ENCODE results near the gene MYRF. TPM values are rescaled to one million over a fixed set of nuclear protein-coding genes. Genes with fewer than 3 reads are reported as not detected.
A peak's percentile ranks its signal among the peaks of the same experiment; 100 is the strongest.

The MYRF gene
- 3.0 TPM for polyA plus RNA-seq (2013, experiment 1 of 2)
- polyA plus RNA-seq (2013, experiment 2 of 2): 2.6 TPM

- H3K4ac ChIP-seq (ENCODE audit: low read depth, low read length): peak within 1 kb of the TSS; percentile 44
- H3K56ac ChIP-seq (ENCODE audit: low read length): peak within 1 kb of the TSS; percentile 87
- H3K4me3 ChIP-seq (ENCODE audit: low read length): peak within 1 kb of the TSS; percentile 52
- peak; percentile 51 for DNase-seq
- H3K9ac ChIP-seq (ENCODE audit: low read length): peak within 1 kb of the TSS; percentile 80
- H3K27ac ChIP-seq (ENCODE audit: low read depth, low read length): no peak within 1 kb of the TSS
- H3K36me3 ChIP-seq (ENCODE audit: control insufficient read depth, insufficient read depth, low read length): no peaks in the 10 kb centered on the region
- peak within 1 kb of the TSS; percentile 20 for H2BK5ac ChIP-seq (ENCODE audit: low read length)
- H3K4me1 ChIP-seq (ENCODE audit: control insufficient read depth, low read depth, low read length): peaks cover 34% of the 10 kb centered on the region
- peak within 1 kb of the TSS; percentile 1 for H2AK5ac ChIP-seq (ENCODE audit: low read length)
- H3K23ac ChIP-seq (ENCODE audit: low read length): no peak within 1 kb of the TSS
- peak within 1 kb of the TSS; percentile 62 for H3K18ac ChIP-seq (ENCODE audit: low read length)
- no peak within 1 kb of the TSS for H2BK120ac ChIP-seq (ENCODE audit: low read depth, low read length)
- H3K79me1 ChIP-seq (ENCODE audit: low read length): peaks cover 2% of the 10 kb centered on the region
- WGBS (ENCODE audit: extremely low coverage, insufficient coverage, low lambda C conversion rate): no CpG with 5 or more reads among the region's 93 CpGs
- H4K5ac ChIP-seq (ENCODE audit: low read length): no peak within 1 kb of the TSS
- H3K4me2 ChIP-seq (ENCODE audit: low read length): peak within 1 kb of the TSS; percentile 74
- no peak within 1 kb of the TSS for H2BK15ac ChIP-seq (replicated peaks; ENCODE audit: low read depth)
- no peak within 1 kb of the TSS for H4K8ac ChIP-seq (ENCODE audit: low read depth, low read length)
- H3K27me3 ChIP-seq (ENCODE audit: insufficient read depth, low read length, poor library complexity): no peaks in the 10 kb centered on the region
- H3K79me2 ChIP-seq (ENCODE audit: control insufficient read depth, insufficient read depth, low read length): no peaks in the 10 kb centered on the region
These were observed at the start of gene MYRF for GRCh38 chr11:61752117-61752924. MYRF (plus strand) TSS chr11:61752636; CDS start chr11:61752745, 109 bp downstream.

DNA sequence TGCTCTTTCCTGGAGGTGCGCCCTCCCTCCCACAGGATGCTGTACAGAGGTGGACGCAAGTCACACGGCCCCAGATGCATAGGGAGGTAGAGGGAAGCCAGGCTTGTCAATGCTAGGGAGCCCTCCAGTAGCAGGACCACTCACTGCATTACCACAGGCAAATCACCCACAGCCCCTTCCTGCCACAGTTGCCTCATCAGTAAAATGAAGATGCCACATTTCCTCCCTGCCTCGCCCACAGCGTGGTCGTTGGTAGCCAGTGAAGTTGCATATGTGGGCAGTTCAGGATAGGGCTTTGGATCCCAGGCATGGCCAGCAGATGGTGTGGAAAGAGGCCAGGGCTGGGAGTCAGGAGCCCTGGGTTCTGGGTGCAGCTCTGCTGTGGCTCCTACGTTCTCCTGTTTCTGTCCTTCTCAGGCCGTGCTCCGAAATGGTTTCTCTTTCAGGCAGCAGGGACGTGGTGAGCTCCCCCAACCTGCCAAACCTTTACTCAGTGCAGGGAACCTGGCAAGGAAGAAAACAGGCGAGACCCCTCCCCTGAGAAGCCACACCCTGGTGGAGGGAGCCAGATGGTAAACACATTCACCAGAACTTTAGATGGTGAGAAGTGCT is 49.6 kb upstream of the MYRF start:
- H3K36me3 ChIP-seq (ENCODE audit: control insufficient read depth, insufficient read depth, low read length): no peaks in the 10 kb centered on the region
- no peak overlapping the region for H2BK120ac ChIP-seq (ENCODE audit: low read depth, low read length)
- H3K4me2 ChIP-seq (ENCODE audit: low read length): no peak overlapping the region
- no peak overlapping the region for H3K27ac ChIP-seq (ENCODE audit: low read depth, low read length)
- H3K9ac ChIP-seq (ENCODE audit: low read length): no peak overlapping the region
- no peak overlapping the region for H3K23ac ChIP-seq (ENCODE audit: low read length)
- H2BK5ac ChIP-seq (ENCODE audit: low read length): no peak overlapping the region
- no peak overlapping the region for H4K5ac ChIP-seq (ENCODE audit: low read length)
- WGBS (ENCODE audit: extremely low coverage, insufficient coverage, low lambda C conversion rate): no CpG with 5 or more reads among the region's 11 CpGs
- no peak for DNase-seq
- H3K79me2 ChIP-seq (ENCODE audit: control insufficient read depth, insufficient read depth, low read length): no peaks in the 10 kb centered on the region
- no peak overlapping the region for H2BK15ac ChIP-seq (replicated peaks; ENCODE audit: low read depth)
- no peak overlapping the region for H2AK5ac ChIP-seq (ENCODE audit: low read length)
- no peaks in the 10 kb centered on the region for H3K27me3 ChIP-seq (ENCODE audit: insufficient read depth, low read length, poor library complexity)
- no peaks in the 10 kb centered on the region for H3K79me1 ChIP-seq (ENCODE audit: low read length)
- H3K4me3 ChIP-seq (ENCODE audit: low read length): no peak overlapping the region
- no peak overlapping the region for H3K18ac ChIP-seq (ENCODE audit: low read length)
- H3K56ac ChIP-seq (ENCODE audit: low read length): no peak overlapping the region
- H3K4me1 ChIP-seq (ENCODE audit: control insufficient read depth, low read depth, low read length): no peaks in the 10 kb centered on the region
- H4K8ac ChIP-seq (ENCODE audit: low read depth, low read length): no peak overlapping the region
- H3K4ac ChIP-seq (ENCODE audit: low read depth, low read length): no peak overlapping the region

DNA sequence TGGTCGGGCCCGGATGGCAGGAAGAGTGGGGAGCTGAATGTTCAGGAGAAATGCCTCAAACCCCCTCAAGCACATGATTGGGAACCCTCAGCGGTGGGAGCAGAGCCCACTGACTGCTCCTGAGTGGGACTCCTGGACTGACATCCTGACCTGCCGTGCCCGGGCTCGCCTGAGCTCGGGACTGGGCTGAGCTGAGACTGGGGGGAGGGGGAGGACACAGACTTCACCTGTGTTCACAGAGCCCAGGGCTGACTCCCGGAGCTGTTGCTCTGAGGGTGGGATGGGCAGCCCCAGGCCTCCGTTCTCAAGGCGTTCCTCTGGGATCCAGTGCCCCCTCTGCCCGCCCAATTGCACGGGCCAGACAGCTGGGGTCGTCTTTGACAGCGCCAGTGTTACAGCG is 47.6 kb upstream of the MYRF start:
- no peaks in the 10 kb centered on the region for H3K79me2 ChIP-seq (ENCODE audit: control insufficient read depth, insufficient read depth, low read length)
- no peaks in the 10 kb centered on the region for H3K4me1 ChIP-seq (ENCODE audit: control insufficient read depth, low read depth, low read length)
- H2BK5ac ChIP-seq (ENCODE audit: low read length): no peak overlapping the region
- no peak overlapping the region for H3K4me2 ChIP-seq (ENCODE audit: low read length)
- H3K4me3 ChIP-seq (ENCODE audit: low read length): no peak overlapping the region
- H3K9ac ChIP-seq (ENCODE audit: low read length): no peak overlapping the region
- WGBS (ENCODE audit: extremely low coverage, insufficient coverage, low lambda C conversion rate): no CpG with 5 or more reads among the region's 15 CpGs
- no peak overlapping the region for H3K27ac ChIP-seq (ENCODE audit: low read depth, low read length)
- H3K79me1 ChIP-seq (ENCODE audit: low read length): no peaks in the 10 kb centered on the region
- no peak overlapping the region for H2AK5ac ChIP-seq (ENCODE audit: low read length)
- H2BK120ac ChIP-seq (ENCODE audit: low read depth, low read length): no peak overlapping the region
- no peak overlapping the region for H2BK15ac ChIP-seq (replicated peaks; ENCODE audit: low read depth)
- no peak overlapping the region for H4K8ac ChIP-seq (ENCODE audit: low read depth, low read length)
- H4K5ac ChIP-seq (ENCODE audit: low read length): no peak overlapping the region
- H3K18ac ChIP-seq (ENCODE audit: low read length): no peak overlapping the region
- no peak overlapping the region for H3K56ac ChIP-seq (ENCODE audit: low read length)
- H3K23ac ChIP-seq (ENCODE audit: low read length): no peak overlapping the region
- DNase-seq: no peak
- no peaks in the 10 kb centered on the region for H3K27me3 ChIP-seq (ENCODE audit: insufficient read depth, low read length, poor library complexity)
- no peak overlapping the region for H3K4ac ChIP-seq (ENCODE audit: low read depth, low read length)
- no peaks in the 10 kb centered on the region for H3K36me3 ChIP-seq (ENCODE audit: control insufficient read depth, insufficient read depth, low read length)

DNA sequence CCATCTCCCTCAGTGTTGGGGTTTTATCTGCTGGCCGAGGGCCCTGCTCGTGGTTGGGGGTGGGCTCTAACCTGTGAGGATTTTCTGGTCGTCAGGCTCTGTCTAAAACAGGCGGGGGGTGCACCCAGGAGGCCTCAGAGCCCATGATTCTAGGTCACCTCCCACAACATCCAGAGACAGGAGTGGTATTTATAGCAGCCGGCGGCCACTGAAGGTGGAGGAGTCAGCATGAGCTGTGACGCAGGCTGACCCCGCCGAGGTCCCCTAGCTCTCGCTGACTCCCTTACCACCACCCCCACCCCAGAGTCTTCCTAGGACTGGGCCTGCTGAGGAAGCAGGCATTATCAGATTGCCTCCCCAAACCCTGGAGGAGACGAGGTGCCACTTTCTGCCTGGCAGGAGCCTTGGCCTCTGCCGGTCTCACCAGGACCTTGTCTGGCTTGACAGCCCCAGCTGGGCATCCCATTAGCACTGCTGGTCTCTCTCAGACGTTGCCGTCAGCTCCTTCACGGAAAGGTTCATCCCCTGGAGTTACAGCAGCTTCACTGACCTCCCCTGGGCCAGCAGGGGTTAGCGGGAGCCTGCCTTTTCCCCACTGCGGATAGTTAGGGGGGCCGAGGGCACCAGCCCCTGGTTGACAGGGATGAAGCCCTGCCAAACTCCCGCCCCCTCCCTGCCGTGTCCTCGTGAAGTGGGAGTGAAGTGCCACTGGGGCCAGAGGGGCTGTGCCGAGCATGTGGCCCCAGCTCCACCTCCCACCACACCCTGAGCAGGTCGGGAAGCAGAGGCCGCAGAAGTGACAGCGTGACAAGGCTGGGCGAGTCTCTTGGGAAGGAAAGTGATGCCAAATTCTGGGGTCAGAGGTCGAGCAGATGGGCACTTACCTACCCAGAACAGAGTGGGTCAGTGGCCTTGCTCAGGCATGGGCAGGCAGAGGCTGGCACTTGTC is 45.7 kb upstream of the MYRF start:
- whole genome bisulfite sequencing (ENCODE audit: extremely low coverage, insufficient coverage, low lambda C conversion rate): no CpG with 5 or more reads among the region's 27 CpGs

DNA sequence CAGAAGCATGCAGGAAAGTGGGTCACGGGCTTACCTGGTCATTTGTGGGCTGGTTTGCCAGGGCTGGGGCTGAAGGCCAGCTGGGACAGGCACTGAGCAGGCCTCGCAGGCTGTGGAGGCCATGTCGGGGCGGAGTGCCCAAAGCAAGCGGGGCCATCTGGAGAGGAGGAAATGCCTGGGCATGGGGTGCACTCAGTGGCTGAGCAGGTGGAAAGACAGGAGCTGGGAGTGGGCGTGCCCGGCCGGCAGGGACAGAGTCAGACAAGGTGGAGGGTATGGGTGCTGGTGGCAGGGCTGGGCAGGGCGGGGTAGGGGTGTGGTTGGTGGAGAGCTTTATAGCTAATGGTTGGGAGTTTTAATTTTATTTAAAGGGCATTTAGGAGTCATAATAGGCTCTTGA is 44.9 kb upstream of the MYRF start:
- Histone ChIP-seq H3K9ac (ENCODE audit: low read length) (no peak overlapping the region), H3K23ac (ENCODE audit: low read length) (no peak overlapping the region), H3K4ac (ENCODE audit: low read depth, low read length) (no peak overlapping the region), H3K56ac (ENCODE audit: low read length) (no peak overlapping the region), H3K4me3 (ENCODE audit: low read length) (no peak overlapping the region), H3K36me3 (ENCODE audit: control insufficient read depth, insufficient read depth, low read length) (no peaks in the 10 kb centered on the region), H2AK5ac (ENCODE audit: low read length) (no peak overlapping the region), H3K18ac (ENCODE audit: low read length) (no peak overlapping the region), H3K27ac (ENCODE audit: low read depth, low read length) (no peak overlapping the region), H3K79me1 (ENCODE audit: low read length) (no peaks in the 10 kb centered on the region), H2BK15ac (replicated peaks; ENCODE audit: low read depth) (no peak overlapping the region), H4K8ac (ENCODE audit: low read depth, low read length) (no peak overlapping the region), H3K4me2 (ENCODE audit: low read length) (no peak overlapping the region), H2BK5ac (ENCODE audit: low read length) (no peak overlapping the region), H3K79me2 (ENCODE audit: control insufficient read depth, insufficient read depth, low read length) (no peaks in the 10 kb centered on the region), H2BK120ac (ENCODE audit: low read depth, low read length) (no peak overlapping the region), H4K5ac (ENCODE audit: low read length) (no peak overlapping the region), H3K4me1 (ENCODE audit: control insufficient read depth, low read depth, low read length) (no peaks in the 10 kb centered on the region), H3K27me3 (ENCODE audit: insufficient read depth, low read length, poor library complexity) (no peaks in the 10 kb centered on the region)
- DNase-seq: no peak
- no CpG with 5 or more reads among the region's 9 CpGs for whole genome bisulfite sequencing (ENCODE audit: extremely low coverage, insufficient coverage, low lambda C conversion rate)

More for the DNA sequence above, 45.7 kb upstream of the MYRF start:
- H3K27me3 ChIP-seq (ENCODE audit: insufficient read depth, low read length, poor library complexity): no peaks in the 10 kb centered on the region
- H2BK5ac ChIP-seq (ENCODE audit: low read length): no peak overlapping the region
- H2BK120ac ChIP-seq (ENCODE audit: low read depth, low read length): no peak overlapping the region
- no peak overlapping the region for H3K56ac ChIP-seq (ENCODE audit: low read length)
- no peaks in the 10 kb centered on the region for H3K4me1 ChIP-seq (ENCODE audit: control insufficient read depth, low read depth, low read length)
- no peak overlapping the region for H2AK5ac ChIP-seq (ENCODE audit: low read length)
- H3K23ac ChIP-seq (ENCODE audit: low read length): no peak overlapping the region
- no peak overlapping the region for H3K18ac ChIP-seq (ENCODE audit: low read length)
- H4K5ac ChIP-seq (ENCODE audit: low read length): no peak overlapping the region
- no peak for DNase-seq
- H2BK15ac ChIP-seq (replicated peaks; ENCODE audit: low read depth): no peak overlapping the region
- no peaks in the 10 kb centered on the region for H3K79me1 ChIP-seq (ENCODE audit: low read length)
- no peak overlapping the region for H3K27ac ChIP-seq (ENCODE audit: low read depth, low read length)
- H3K9ac ChIP-seq (ENCODE audit: low read length): no peak overlapping the region
- H4K8ac ChIP-seq (ENCODE audit: low read depth, low read length): no peak overlapping the region
- H3K36me3 ChIP-seq (ENCODE audit: control insufficient read depth, insufficient read depth, low read length): no peaks in the 10 kb centered on the region
- H3K79me2 ChIP-seq (ENCODE audit: control insufficient read depth, insufficient read depth, low read length): no peaks in the 10 kb centered on the region
- H3K4me2 ChIP-seq (ENCODE audit: low read length): no peak overlapping the region
- no peak overlapping the region for H3K4ac ChIP-seq (ENCODE audit: low read depth, low read length)
- no peak overlapping the region for H3K4me3 ChIP-seq (ENCODE audit: low read length)

All from mesendoderm (in vitro differentiated cells).